PC-3 (cell line): ENCODE measurements around the gene KANK4. TPM values are rescaled to one million over a fixed set of nuclear protein-coding genes. Genes with fewer than 3 reads are reported as not detected.

Experiments used
- ATAC-seq: fragments of 200-7000 bp; cut with Tn5 transposase; 2 replicates; pipeline ENCODE4 v1.9.1; 2020; ENCODE audit warnings: mild to moderate bottlenecking, moderate library complexity
- BruUV-seq: library from RNA; stranded (reverse); fragments of 400-500 nt; replicated peaks from 2 replicates; lab custom pipeline; 2021; lab: Mats Ljungman, UMichigan
- CTCF ChIA-PET: fragments of 300-600 bp; sonication (Branson Sonifier 250); formaldehyde crosslinking; loops from one replicate; lab custom pipeline; 2022; ENCODE audit warnings: antibody characterized with exemption; lab: Charles Lee
- POLR2A ChIA-PET: fragments of 300-600 bp; sonication (Branson Sonifier 250); formaldehyde crosslinking; loops from one replicate; lab custom pipeline; 2022; ENCODE audit warnings: antibody characterized with exemption; ENCODE audit not compliant: unreplicated experiment; lab: Charles Lee
- DNase-seq: peaks from one replicate; pipeline ENCODE4 v3.0.0-alpha.2; 2015
- H2AFZ ChIP-seq: fragments of 300-600 bp; sonication (generic); 2 replicates; pipeline ENCODE4 v1.6.0; 2016; ENCODE audit warnings: antibody characterized with exemption, low read length
- H3F3A ChIP-seq: fragments of 300-600 bp; sonication (generic); one replicate; pipeline ENCODE4 v1.6.0; 2017; ENCODE audit warnings: antibody characterized with exemption, low read length, control low read depth, mild to moderate bottlenecking; ENCODE audit not compliant: unreplicated experiment
- H3K27ac ChIP-seq: fragments of 300-600 bp; sonication (generic); 2 replicates; pipeline ENCODE4 v1.5.1; 2016; ENCODE audit warnings: mild to moderate bottlenecking, low read length
- H3K27me3 ChIP-seq: fragments of 300-600 bp; sonication (generic); 2 replicates; pipeline ENCODE4 v1.6.1; 2016; ENCODE audit warnings: low read length, mixed read lengths
- H3K36me3 ChIP-seq: fragments of 300-600 bp; sonication (generic); 2 replicates; pipeline ENCODE4 v1.6.1; 2016; ENCODE audit warnings: low read depth, mixed run types, low read length, mixed read lengths
- H3K4me1 ChIP-seq: fragments of 300-600 bp; sonication (generic); 2 replicates; pipeline ENCODE4 v1.5.1; 2016; ENCODE audit warnings: low read length; ENCODE audit not compliant: insufficient read depth
- H3K4me2 ChIP-seq: fragments of 300-600 bp; sonication (generic); 2 replicates; pipeline ENCODE4 v1.6.0; 2016; ENCODE audit warnings: low read length
- H3K4me3 ChIP-seq: fragments of 300-600 bp; sonication (generic); 2 replicates; pipeline ENCODE4 v1.5.1; 2016; ENCODE audit warnings: mild to moderate bottlenecking, low read length, mixed read lengths
- H3K79me2 ChIP-seq: fragments of 300-600 bp; sonication (generic); 2 replicates; pipeline ENCODE4 v1.6.1; 2017; ENCODE audit warnings: low read length, mixed read lengths
- H3K9ac ChIP-seq: fragments of 300-600 bp; sonication (generic); 2 replicates; pipeline ENCODE4 v1.6.0; 2016; ENCODE audit warnings: mild to moderate bottlenecking, low read length
- H3K9me2 ChIP-seq: fragments of 300-600 bp; sonication (generic); replicated peaks from 2 replicates; pipeline ENCODE4 v1.6.1; 2016; ENCODE audit warnings: mixed run types, low read length, mixed read lengths
- H3K9me3 ChIP-seq: fragments of 300-600 bp; sonication (generic); 2 replicates; pipeline ENCODE4 v1.6.1; 2016; ENCODE audit warnings: low read length, mixed read lengths
- H4K20me1 ChIP-seq: fragments of 300-600 bp; sonication (generic); 2 replicates; pipeline ENCODE4 v1.6.1; 2016; ENCODE audit warnings: low read length, mixed read lengths
- CTCF ChIP-seq: fragments of 300-600 bp; sonication (generic); conservative IDR thresholded peaks from 2 replicates; pipeline ENCODE4 v1.5.1; 2017; ENCODE audit warnings: antibody characterized with exemption, low read depth, mild to moderate bottlenecking, low read length
- EZH2 ChIP-seq: fragments of 300-600 bp; sonication (generic); IDR thresholded peaks from one replicate; pipeline ENCODE4 v1.6.1; 2017; ENCODE audit warnings: antibody characterized with exemption, mild to moderate bottlenecking, low read length; ENCODE audit not compliant: unreplicated experiment
- EZH2phosphoT487 ChIP-seq: fragments of 300-600 bp; sonication (generic); IDR thresholded peaks from 2 replicates; pipeline ENCODE4 v1.6.1; 2018; ENCODE audit warnings: mild to moderate bottlenecking, antibody characterized with exemption, low read length, borderline replicate concordance
- intact Hi-C: fragments of 100-400 bp; cut with micrococcal nuclease; formaldehyde crosslinking; loops from 2 replicates; pipeline ENCODE4 v1.9.0; 2023
- total RNA-seq: library from RNA; depleted of rRNA; stranded (reverse); fragments of >200 nt; gene quantifications from 2 replicates; pipeline ENCODE4 v1.2.3, GENCODE V29; 2014

The KANK4 gene
- total RNA-seq, 1 experiment from 2014 or later, result not detected

- POLR2A ChIA-PET, result no interaction called here
Measured at GRCh38 chr1:62361431-62361830, 42.2 kb upstream of the KANK4 start.

DNA sequence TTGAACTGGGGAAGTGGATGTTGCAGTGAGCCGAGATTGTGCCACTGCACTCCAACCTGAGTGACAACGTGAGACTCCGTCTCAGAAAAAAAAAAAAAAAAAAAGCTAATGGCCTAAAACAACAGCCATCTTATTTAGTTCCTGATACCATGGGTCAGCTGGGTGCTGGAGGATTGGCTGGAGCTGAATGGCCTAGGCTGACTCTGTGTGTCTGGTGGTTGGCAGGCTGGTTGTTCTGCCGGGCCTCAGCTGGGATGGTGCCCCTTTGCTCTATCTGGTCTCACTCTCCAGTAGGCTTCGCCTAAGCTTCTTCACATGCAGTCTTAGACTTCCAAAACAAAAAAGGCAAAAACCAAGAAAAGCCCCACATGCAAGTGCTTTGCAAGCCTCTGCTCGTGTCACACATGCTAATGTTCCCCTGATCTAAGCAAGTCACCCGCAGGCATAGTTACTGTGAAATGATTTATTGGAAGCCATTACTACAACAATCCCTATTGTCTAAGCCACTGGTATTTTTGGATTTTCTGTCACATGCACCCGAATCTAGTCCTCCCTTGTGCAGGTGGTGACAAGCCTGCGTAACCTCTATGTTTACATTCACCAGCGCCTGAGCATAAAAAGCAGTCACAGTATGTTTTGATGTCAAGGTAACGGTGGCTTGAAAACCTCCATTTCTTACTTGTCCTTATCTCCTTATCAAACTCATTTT lies 39.6 kb upstream of the KANK4 start:
- intact Hi-C loops, result no loop called here
- no peaks in the 10 kb centered on the region for H3K27me3 ChIP-seq
- no peaks in the 10 kb centered on the region for H3K36me3 ChIP-seq
- no peak overlapping the region for H3K4me2 ChIP-seq
- H3K9me2 ChIP-seq, result no peaks in the 10 kb centered on the region
- no peak overlapping the region for H3K27ac ChIP-seq
- no peak overlapping the region for H3K9ac ChIP-seq
- no peaks in the 10 kb centered on the region for H3K9me3 ChIP-seq
- H2AFZ ChIP-seq, result no peak overlapping the region
- POLR2A ChIA-PET, result no interaction called here
- no peak for ATAC-seq
- H4K20me1 ChIP-seq, result no peaks in the 10 kb centered on the region
- DNase-seq, result no peak
- peaks cover 4% of the 10 kb centered on the region; the same call in 1 of the 2 replicates for H3K4me1 ChIP-seq
- CTCF ChIA-PET, result interaction anchor here (0.6 kb wide), 1 partner anchor 15 kb away, joined by 5 read pairs; no protein-coding TSS in a partner anchor
- TF ChIP-seq EZH2 (no peak), EZH2phosphoT487 (no peak), CTCF (no peak)
- H3K4me3 ChIP-seq, result no peak overlapping the region
- no TSS peak for BruUV-seq
- H3F3A ChIP-seq, result no peaks in the 10 kb centered on the region
- H3K79me2 ChIP-seq, result no peaks in the 10 kb centered on the region

More at GRCh38 chr1:62361431-62361830, 42.2 kb upstream of the KANK4 start:
- Histone ChIP-seq H3K4me2 (no peak overlapping the region), H3F3A (no peaks in the 10 kb centered on the region), H3K27ac (no peak overlapping the region), H3K36me3 (no peaks in the 10 kb centered on the region), H3K4me1 (peaks cover 4% of the 10 kb centered on the region; the same call in 1 of the 2 replicates), H3K9ac (no peak overlapping the region), H3K27me3 (no peaks in the 10 kb centered on the region), H4K20me1 (no peaks in the 10 kb centered on the region), H3K9me3 (no peaks in the 10 kb centered on the region), H3K4me3 (no peak overlapping the region), H3K79me2 (no peaks in the 10 kb centered on the region), H2AFZ (no peak overlapping the region), H3K9me2 (no peaks in the 10 kb centered on the region)
- CTCF ChIA-PET, result no interaction called here
- no TSS peak for BruUV-seq
- intact Hi-C loops, result no loop called here
- DNase-seq (no peak), ATAC-seq (no peak)
- TF ChIP-seq EZH2phosphoT487, result no peak

GRCh38 chr1:62357916-62358315 lies 38.7 kb upstream of the KANK4 start:
- ChIA-PET CTCF (no interaction called here), POLR2A (no interaction called here)
- BruUV-seq, result no TSS peak

More at GRCh38 chr1:62357916-62358315, 38.7 kb upstream of the KANK4 start:
- Histone ChIP-seq H3K4me1 (peaks cover 4% of the 10 kb centered on the region; the same call in 1 of the 2 replicates), H2AFZ (no peak overlapping the region), H3K36me3 (no peaks in the 10 kb centered on the region), H3K79me2 (no peaks in the 10 kb centered on the region), H3K9me2 (no peaks in the 10 kb centered on the region), H3K4me3 (no peak overlapping the region), H3K9me3 (no peaks in the 10 kb centered on the region), H3K9ac (no peak overlapping the region), H4K20me1 (no peaks in the 10 kb centered on the region), H3K4me2 (no peak overlapping the region), H3F3A (no peaks in the 10 kb centered on the region), H3K27ac (no peak overlapping the region), H3K27me3 (no peaks in the 10 kb centered on the region)
- DNase-seq (no peak), ATAC-seq (no peak)
- TF ChIP-seq EZH2 (no peak), EZH2phosphoT487 (no peak), CTCF (no peak)
- intact Hi-C loops, result no loop called here
